GM19468 (cell line): Measurements from ENCODE around the gene ATP2A3.

Experiments
- ATAC-seq: cut with Tn5 transposase; IDR thresholded peaks from one replicate; pipeline ENCODE4 v1.9.1; 2021; ENCODE audit warnings: mild to moderate bottlenecking, moderate library complexity, moderate number of reproducible peaks; ENCODE audit not compliant: unreplicated experiment; ENCODE audit errors: extremely low read depth

The ATP2A3 gene

DNA sequence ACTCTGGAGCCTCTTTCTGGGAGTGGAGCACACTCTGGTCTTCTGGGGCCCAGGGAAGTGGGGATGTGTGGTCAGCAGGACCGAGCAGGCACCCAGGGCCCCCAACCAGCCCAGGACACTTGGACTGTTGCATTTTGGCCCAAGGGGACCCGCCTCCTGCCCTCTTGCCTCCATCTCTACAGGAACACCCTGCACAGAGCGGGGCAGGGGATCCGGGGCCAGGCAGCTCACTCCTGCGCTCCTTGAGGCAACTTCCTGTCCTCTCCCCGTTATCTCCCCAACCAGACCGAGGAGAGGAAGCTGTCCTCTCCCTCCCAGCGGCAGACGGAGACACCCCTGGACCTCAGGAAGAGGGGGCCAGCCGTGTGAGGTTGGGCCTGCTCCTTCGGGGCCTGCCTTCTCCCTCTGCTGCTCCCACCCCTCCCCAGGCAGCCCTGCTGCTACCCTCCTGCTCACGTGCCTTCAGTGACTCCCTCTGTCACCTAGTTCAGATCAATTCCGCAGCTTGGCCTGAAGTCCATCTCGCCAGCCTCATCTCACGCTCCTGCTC, 10.0 kb upstream of the ATP2A3 start:
- no peak for ATAC-seq

DNA sequence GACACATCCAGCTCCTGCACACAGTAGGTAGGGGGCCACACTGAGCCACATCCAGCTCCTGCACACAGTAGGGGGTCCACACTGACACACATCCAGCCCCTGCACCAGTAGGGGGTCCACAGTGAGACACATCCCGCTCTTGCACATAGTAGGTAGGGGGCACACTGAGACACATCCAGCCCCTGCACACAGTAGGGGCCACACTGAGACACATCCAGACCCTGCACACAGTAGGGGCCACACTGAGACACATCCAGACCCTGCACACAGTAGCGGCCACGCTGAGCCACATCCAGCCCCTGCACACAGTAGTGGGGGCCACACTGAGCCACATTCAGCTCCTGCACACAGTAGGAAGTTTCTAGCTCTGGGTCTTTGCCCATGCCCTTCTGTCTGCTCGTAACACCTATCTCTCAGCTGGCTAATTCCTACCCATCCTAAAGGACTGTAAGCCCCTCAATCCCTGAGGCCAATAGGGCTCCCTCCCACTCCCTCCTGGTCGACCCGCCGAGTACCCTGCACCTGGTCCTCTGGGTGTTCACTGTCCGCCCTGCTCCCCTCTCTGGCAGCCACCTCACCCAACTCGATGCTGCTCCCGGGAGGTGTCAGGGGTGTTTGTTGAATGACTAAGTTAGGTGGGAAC, 9.4 kb upstream of the ATP2A3 start:
- ATAC-seq = no peak

DNA sequence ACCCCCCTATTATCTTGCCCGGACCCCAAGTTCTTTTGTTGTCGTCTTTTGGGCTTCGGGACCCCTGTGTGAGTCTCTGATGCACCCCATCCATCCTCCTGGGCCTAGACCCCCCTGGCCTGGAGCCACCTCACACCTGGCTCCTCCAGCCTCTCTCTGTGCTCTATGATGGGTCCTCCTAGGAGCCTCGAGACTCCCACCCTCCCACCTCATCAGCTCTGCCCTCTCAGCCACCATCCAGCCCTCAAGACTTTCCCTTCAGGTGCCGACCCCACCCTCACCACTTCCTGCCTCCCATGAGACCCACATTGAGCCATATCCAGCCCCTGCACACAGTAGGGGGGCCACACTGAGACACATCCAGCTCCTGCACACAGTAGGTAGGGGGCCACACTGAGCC, 8.7 kb upstream of the ATP2A3 start:
- no peak for ATAC-seq

DNA sequence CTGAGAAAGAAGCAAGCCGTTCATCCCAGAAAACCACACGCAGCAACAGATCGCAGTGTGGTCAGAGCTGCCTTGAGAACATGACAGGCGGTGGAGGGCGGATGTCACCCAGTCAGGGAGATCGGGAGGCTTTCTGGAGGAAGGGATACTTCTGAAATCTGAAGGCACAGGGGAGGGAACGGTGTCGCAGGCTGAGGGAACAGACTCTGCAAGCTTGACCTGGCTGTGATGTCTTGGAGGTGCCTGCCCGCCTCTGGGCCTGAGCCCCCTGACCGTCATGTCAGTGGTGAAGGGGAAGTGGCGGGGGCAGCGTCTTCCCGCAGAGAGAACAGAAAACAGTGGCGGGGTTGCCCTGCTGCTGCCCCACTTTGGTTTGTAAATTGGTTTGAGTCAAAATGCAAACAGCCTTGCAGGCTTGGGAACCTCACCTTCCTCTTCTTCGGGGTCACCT, 8.1 kb upstream of the ATP2A3 start:
- ATAC-seq = no peak

DNA sequence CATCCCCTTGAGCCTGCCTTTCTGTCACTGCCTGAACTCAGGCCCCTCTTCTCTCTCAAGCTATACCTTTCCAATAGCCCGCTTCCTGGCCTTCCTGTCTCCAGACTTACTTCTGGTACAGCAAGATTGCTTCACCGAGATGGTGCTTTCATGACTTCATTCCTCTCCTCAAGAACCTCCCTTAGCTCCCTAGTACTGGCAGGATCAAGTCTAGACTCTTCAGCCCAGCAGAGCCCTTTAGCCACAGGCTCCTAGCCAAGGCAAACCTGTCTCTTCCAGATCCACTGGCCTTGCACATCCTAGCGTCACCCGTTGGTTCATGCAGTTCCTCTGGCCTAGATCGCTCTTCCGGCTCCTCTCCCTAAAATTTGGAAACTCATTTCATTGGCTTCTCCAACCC, 6.4 kb upstream of the ATP2A3 start:
- no peak for ATAC-seq

DNA sequence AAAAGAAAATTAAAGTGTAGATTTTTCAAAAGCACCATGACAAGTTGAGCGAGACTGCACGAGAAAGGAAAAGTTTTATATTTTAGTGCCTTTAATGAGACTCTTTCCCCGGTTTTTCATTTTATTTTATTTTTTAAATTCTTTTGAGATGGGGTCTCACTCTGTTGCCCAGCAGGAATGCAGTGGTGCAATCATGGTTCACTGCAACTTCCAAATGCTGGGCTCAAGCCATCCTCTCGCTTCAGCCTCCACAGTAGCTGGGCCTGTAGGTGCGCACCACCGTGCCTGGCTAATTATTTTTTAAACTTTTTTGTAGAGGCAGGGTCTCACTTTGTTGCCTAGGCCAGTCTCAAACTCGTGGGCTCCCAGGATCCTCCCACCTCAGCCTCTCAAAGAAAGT, 5.7 kb upstream of the ATP2A3 start:
- ATAC-seq = no peak

DNA sequence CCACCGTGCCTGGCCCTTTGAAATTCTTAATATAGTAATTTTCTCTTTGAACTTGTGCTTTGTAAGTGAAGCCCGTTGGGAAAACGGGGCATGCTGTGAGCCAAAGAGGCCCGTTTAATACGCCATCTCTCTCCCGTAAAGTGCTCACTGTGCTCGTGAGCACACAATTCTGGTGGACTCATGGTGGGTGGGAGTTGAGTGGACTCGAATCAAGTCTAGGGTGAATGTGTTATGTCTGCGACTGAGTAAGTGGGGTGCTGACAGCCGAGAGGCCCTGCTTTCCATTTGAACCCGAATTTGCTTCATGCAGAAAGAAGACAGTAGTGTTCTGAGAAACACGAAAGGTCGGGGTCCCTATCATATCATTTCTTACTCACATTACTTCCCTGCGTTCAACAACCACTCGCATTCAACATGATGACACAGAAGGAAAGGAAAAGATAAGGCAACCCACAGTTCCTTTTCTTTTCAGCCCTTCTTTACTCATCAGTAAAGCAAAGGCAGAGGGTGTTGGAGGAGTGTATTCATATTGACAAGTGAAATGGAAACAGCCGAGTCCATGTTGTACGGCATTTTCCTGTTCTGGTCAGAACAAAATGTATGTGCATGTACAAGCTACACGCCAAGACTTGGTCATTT, 4.8 kb upstream of the ATP2A3 start:
- no peak for ATAC-seq

DNA sequence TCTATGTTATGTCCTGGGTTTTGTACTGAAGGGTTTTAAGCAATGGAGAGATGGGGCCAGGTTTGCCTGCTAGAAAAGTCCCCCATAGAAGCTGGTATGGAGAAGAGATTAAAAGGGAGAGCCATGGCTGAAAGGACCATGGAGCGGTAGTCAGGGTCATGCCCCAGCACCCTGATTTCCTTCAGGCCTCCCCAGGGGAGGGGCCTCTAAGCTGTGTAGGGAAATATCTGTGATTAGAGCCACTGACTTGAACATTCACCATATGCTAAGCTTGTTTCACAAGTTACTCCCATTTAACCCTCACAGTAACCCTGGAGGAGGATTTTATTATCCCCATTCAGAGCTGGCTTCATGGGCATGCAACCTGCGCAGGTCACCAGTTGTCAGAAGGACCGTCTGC, 3.8 kb upstream of the ATP2A3 start:
- no peak for ATAC-seq

DNA sequence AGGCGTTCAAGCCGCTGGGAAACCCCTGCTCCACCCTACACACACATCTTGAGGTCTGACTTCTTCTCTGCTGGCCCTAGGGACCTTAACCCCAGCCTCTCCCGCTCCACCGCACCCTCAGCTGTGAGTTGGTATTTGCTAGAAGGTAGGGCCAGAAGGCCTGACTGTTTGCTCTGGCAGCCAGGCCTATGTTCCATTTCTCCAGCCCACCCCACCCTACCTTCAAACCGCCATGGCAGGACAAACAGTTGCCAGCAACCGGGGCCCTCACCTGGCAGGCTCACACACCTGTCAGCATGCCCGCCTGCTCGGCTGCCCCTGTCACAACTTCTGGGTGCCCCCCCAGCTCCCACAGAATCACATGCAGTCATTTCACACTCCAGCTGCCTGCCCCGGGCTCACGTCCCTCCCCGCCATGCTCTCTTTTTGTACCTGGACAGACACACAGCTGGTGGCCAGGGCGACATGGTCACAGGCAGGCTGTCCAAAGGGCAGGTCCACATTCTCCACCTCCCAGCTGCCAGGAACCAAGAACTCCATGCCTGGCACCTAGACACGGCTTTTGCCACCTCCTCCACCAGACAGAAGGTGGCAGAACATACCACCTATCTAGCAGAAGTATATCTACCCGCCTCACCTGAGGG, 2.6 kb upstream of the ATP2A3 start:
- no peak for ATAC-seq

DNA sequence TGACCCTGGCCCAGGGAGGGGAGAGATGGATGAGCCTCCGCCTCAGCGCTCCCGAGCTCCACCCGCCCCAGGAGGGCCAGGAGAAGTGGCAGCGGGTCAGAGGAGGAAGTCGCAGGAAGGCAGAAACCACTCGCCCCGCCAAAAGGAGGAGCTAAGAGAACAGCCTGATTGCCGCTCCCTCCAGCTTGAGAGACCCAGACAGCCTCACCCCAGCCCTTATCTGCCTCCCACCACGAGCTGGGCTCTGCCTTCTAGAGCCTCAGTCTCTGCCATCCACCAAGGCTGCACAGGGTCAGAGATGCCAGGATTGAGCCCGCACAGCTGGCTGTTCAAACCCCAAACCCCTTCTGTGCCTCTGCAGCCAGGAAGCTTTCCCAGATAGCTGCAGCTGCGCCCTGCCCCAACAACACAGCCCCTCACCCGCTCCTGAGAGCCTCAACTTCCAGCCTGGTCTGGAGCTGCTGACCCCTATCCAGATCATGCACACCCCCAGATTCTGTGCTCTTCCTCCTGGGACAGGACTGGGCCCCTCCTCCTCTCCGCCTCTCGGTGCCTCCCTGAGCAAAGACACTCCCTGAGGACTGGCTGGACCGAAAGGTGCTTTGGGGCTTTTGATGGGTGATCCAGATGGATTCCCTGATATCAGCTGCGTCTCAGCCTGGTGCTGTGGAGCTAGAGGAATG, 1.0 kb upstream of the ATP2A3 start:
- ATAC-seq = no peak

DNA sequence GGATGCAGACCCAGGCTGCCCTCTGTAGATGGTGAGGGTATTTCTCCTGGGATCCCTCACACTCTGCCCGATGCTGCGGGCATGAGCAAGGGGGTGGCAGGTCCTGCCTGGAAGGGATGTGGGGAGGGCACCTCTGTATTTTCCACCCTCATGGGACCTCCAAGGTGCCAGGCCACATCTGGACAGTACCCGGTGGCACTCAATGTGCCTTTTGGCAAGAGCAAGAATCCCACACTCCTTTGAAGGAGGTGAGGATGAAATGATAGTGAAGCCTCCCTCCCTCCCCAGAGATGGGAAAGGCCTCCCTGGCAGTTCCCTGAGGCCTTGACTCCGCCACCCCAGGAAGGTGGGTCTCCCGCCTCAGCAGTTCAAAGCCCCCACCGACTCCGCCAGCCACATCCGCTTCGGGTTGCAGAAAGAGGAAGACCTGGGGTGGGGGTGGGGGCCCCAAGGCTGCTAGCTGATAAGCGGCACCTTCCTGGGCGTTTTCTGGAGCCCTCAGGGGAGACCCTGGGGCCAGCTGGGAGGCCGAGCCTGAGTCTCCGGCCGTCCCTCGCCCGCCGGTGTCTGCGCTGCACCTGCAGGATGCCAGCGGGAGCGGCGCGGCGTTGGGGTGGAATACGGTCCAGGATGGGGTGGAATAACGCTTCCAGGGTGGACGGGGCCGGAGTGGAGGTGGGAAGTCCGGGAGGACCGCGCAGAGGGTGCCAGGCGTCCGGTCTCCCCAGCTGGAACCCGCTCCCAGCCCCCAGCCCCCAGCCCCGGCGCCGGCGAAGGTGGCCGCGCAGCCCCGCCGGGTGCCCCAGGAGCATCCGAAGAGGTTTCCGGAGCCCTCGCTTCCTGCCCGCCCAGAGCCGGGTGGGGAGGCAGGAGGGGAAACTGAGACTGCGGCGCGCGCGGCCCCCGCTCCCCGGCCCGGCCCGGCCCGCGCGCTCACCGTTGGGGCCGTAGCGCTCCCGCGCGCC, 718 bp downstream of the ATP2A3 start:
- ATAC-seq = no peak

DNA sequence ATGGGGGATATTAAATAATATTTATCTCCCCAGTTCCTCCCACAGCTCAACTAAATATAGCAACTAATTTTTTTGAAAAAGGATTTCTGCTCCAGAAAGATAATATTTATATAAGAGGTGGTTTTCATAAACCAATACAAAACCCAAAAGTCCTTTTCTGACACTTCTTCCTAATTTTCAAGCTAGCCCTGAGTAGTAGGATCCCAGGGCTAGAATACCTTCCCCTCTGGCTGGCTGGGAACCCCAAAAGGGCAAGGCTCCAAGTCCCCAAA, 1.3 kb downstream of the ATP2A3 start:
- no peak for ATAC-seq

DNA sequence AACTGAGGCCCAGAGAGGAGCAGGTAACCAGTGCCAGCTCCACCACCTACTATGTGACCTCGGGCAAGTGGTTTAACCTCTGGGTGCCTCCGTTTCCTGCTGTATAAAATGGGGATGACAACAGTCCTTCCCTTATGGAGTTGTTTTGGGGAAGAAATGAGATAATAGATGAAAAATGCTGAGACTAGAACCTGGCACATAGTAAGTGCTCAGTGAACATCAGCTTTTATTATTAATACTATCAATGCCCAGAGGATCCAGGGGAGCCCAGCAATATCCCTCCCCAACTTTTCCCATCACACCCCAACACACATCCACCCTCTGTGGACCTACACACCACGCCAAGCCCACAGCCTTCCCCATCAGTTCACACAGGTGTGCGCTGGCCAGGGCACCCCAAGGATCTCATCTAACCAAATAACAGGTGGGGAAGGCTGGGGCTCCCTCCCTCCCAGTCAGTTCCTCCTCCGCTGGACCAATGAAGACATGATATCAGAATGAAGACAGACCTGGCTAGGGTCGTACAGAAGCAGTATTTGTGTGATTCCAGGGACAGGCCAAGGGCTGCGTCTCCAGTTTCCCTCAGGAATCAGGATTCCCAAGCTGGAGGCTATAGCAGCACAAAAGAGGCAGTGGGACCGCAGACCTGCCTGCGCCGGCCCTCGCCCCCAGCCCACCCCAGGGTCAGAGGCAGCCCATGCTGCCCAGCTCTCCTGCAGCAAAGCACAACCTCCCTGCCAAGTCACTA, 1.8 kb downstream of the ATP2A3 start:
- ATAC-seq = no peak

DNA sequence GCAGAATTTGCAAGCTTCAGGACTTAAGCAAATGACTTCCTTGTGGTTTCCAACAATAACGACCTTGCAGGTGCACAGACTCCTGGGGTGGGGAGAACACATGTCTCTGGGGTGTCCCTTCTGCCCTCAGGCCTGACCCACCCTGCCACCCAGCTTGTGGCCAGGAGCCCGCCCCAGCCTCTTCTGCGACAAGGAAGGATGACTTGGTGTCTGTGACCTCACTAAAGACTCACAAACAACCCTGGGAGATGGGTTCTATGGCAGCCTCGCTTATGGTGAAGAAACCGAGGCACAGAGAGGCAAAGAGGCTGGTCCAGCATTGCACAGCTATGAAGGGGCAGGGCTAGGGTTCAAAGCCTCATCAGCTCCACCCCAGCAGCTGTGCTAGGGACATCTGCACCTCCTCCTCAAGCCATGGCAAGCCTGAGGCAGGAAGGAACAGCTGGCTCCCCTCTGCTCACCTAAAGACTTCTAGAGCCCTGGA, 2.6 kb downstream of the ATP2A3 start:
- peak; percentile 34 for ATAC-seq

DNA sequence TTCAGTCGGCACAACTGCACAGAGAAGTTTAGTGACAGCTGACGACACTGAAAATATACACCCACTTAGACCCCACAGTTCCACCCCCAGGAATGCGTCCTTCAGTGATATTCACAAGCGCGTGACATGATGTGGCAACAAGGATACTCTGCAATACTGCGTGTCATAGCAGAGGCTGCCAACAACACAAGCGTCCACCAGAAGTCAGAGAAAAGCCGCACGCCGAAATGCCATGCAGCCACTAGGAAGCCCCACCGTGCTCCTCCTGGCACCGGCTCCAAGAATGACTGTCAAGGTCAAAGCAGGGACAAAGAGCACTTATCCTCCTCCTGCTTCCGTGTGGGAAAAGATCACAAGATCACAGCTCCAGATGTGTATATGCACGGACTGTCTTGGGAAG, 3.5 kb downstream of the ATP2A3 start:
- ATAC-seq = no peak

DNA sequence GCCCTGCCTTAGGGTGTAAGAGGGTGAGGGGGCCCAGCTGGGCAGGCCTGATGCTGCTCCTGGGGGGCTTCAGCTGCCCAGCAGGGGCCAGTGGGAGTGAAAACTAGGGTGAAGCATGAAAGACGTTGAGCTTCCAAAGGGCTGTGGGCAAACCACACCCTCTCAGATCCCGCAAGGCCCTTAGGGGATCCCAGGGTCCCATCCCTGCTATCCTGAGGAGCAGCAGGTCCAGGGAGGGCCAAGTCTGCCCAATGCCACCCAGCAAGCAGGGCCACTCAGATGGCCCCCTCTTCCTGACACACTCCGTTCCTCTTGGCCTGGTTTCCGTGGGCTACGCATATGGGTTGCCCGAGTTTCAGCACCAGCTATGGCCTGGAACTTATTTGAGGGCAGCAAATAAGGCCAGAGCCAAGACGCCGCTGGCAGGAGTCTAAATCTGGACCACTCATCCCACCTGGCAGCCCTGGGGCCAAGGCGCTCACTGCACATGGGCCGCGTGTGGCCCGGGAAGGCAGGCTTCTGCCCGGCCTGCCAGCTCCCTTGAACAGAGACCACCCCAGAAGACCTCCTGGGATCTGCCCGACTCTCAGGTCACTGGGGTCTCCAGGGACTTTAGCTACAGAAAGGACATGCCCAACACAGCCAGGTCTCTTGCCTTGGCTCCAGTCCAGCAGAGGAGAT, 4.2 kb downstream of the ATP2A3 start:
- ATAC-seq = no peak

DNA sequence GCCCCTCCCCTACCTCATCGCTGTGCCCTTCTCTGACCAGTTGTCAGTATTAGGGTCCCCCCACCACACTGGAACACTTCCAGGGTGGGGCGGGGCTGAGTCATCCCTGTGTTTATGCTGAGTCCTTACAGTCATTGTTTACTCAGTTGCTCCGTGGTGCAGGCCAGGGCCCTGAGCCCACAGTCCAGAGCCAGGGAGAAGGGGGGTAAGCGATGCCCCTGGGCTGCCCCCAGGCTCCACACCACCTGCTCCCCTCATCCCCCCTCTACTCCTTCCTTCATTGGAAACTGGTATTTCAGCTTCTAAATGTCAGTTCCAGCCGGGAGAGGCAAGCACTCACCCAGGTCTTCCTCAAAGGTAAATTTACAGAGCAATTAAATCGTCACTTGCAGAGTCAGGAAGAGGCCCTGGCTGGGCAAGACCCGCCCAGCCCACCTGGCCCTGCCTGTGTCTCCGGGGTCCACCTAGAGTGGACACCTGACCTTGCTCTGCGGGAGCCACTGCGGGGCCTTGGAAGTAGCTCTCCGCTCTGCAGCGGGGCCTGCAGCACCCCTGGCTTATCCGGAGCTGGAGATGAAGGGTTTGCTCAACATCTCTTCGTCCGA, 4.8 kb downstream of the ATP2A3 start:
- ATAC-seq = no peak
